Measurements from ENCODE around the gene GRK7.

DNA sequence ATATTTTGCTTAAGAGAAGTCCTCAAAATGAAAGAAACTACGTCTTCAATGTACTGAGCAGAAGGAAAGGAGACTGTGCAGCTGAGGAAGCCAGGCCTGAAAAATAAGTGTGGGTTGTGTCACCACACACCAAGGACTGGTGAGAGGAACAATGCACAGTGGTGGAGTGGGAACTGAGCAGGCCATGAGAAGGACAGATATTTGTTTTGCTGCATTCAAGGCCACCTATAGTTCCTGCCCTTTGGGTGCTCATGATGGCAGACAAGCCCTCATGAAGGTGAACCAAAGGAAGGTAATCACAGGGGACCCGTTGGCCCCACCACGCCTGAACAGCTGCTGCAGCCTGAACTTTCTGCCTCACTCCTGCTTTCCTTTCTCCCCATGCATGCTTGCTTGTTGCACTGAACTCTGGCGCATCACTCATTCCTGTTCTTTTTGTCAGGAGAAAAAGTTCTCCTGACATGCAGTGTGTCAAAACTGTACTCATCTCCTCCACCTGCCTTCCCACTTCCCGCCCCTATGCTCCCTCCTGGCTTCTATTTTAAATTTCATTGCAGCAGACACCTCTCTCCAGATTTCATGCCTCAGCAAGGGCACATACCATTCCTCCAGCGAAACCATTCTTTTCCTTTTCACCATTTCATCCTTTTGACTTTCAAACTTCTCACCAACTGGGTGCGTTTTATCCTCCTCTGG lies 27.3 kb upstream of the GRK7 start:
- TF ChIP-seq, protein P1, sequence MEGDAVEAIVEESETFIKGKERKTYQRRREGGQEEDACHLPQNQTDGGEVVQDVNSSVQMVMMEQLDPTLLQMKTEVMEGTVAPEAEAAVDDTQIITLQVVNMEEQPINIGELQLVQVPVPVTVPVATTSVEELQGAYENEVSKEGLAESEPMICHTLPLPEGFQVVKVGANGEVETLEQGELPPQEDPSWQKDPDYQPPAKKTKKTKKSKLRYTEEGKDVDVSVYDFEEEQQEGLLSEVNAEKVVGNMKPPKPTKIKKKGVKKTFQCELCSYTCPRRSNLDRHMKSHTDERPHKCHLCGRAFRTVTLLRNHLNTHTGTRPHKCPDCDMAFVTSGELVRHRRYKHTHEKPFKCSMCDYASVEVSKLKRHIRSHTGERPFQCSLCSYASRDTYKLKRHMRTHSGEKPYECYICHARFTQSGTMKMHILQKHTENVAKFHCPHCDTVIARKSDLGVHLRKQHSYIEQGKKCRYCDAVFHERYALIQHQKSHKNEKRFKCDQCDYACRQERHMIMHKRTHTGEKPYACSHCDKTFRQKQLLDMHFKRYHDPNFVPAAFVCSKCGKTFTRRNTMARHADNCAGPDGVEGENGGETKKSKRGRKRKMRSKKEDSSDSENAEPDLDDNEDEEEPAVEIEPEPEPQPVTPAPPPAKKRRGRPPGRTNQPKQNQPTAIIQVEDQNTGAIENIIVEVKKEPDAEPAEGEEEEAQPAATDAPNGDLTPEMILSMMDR (IDR thresholded peaks at IDR 0.05; ENCODE audit: low read depth, low read length) = no peak
- TF ChIP-seq EZH2phosphoT487 (IDR thresholded peaks at IDR 0.05; ENCODE audit: low read depth) = no peak
